Esophagus (tissue), 2 donors: ENCODE measurements around the gene FFAR1. TPM values are rescaled to one million over a fixed set of nuclear protein-coding genes. Genes with fewer than 3 reads are reported as not detected.
"Not testable (repeated sequence)": the region's sequence is repeated elsewhere in the genome, so short reads cannot be mapped to it uniquely, and the experiment has no call there.

ENCODE experiments used
- H3K27ac ChIP-seq, 2 donors: one replicate each; pipeline ENCODE4 v1.5.1; 2013; ENCODE audit warnings: low read depth in 2 of 2, mild to moderate bottlenecking in 2 of 2, inconsistent platforms in 1 of 2, low read length in 1 of 2, moderate library complexity in 1 of 2
- H3K27me3 ChIP-seq, 2 donors: one replicate each; pipeline ENCODE4 v1.6.1; 2013; ENCODE audit warnings: low read length in 2 of 2, control low read depth in 1 of 2, mild to moderate bottlenecking in 1 of 2; ENCODE audit not compliant: insufficient read depth in 2 of 2, control insufficient read depth in 1 of 2
- H3K36me3 ChIP-seq, 2 donors: one replicate each; pipeline ENCODE4 v1.6.1; 2013; ENCODE audit warnings: low read length in 1 of 2; ENCODE audit not compliant: control insufficient read depth in 2 of 2, insufficient read depth in 2 of 2
- H3K4me1 ChIP-seq, 2 donors: one replicate each; pipeline ENCODE4 v1.6.1; 2013; ENCODE audit warnings: low read length in 1 of 2; ENCODE audit not compliant: control insufficient read depth in 2 of 2, insufficient read depth in 2 of 2
- H3K4me3 ChIP-seq, 2 donors: one replicate each; pipeline ENCODE4 v1.5.1; 2013; ENCODE audit warnings: low read length in 2 of 2, mild to moderate bottlenecking in 2 of 2, low read depth in 1 of 2, moderate library complexity in 1 of 2
- H3K9me3 ChIP-seq, 2 donors: one replicate each; pipeline ENCODE4 v1.6.1; 2013; ENCODE audit warnings: mild to moderate bottlenecking in 2 of 2, low read depth in 1 of 2, low read length in 1 of 2, moderate library complexity in 1 of 2; ENCODE audit not compliant: control insufficient read depth in 2 of 2, insufficient read depth in 1 of 2
- WGBS, 2 donors: extraction: QIAGEN DNeasy Blood & Tissue Kit; methylation state at CpG; one replicate each; pipeline ENCODE4 v1.1.7; 2013; 5-methylcytosine and 5-hydroxymethylcytosine counted together
- polyA plus RNA-seq, 2 donors: library from polyadenylated mRNA; stranded (reverse); fragments of 200-250 nt; gene quantifications; one replicate each; pipeline ENCODE4 v1.2.3, GENCODE V29; 2013
- donor health status: healthy with polysubstance abuse.
- donor health status: Bipolar disorder and iron deficiency.

FFAR1 gene
- polyA plus RNA-seq, 2 donors, result not detected

- H3K9me3 ChIP-seq, result no peaks in the 10 kb centered on the region
- H3K4me3 ChIP-seq, result no peak overlapping the region
- WGBS, 2 donors, result 38 to 53% methylated on average over 6 of the region's 6 CpGs
- H3K36me3 ChIP-seq, result no peaks in the 10 kb centered on the region
- no peak overlapping the region for H3K27ac ChIP-seq
- no peaks in the 10 kb centered on the region for H3K27me3 ChIP-seq
- peaks cover 0 to 2% of the 10 kb centered on the region in 2 donors for H3K4me1 ChIP-seq
These were observed 8.2 kb downstream of the FFAR1 start for GRCh38 chr19:35355791-35356460.

GRCh38 chr19:35357867-35358573 lies 10.3 kb downstream of the FFAR1 start, which contains the start of gene FFAR3:
Gene FFAR3 (plus strand): TSS chr19:35358460. CDS start chr19:35358891, 431 bp downstream.
- Histone ChIP-seq H3K4me1 (peaks cover 0 to 2% of the 10 kb centered on the region in 2 donors), H3K27me3 (peaks cover 0 to 2% of the 10 kb centered on the region in 2 donors), H3K27ac (no peak within 1 kb of the TSS), H3K4me3 (no peak within 1 kb of the TSS), H3K36me3 (no peaks in the 10 kb centered on the region), H3K9me3 (no peaks in the 10 kb centered on the region)
- 51 to 55% methylated on average over 18 of the region's 18 CpGs for WGBS, 2 donors

- H3K4me1 ChIP-seq, H3K36me3 ChIP-seq, H3K27ac ChIP-seq, H3K27me3 ChIP-seq, H3K9me3 ChIP-seq, H3K4me3 ChIP-seq: not testable (repeated sequence)
- 72% methylated on average over 8 to 11 of the region's 16 CpGs for WGBS, 2 donors
These were observed 11.1 kb downstream of the FFAR1 start for GRCh38 chr19:35358834-35359233.

GRCh38 chr19:35359395-35359794 lies 11.7 kb downstream of the FFAR1 start:
- H3K4me3 ChIP-seq, H3K36me3 ChIP-seq, H3K4me1 ChIP-seq, H3K27me3 ChIP-seq, H3K27ac ChIP-seq, H3K9me3 ChIP-seq: not testable (repeated sequence)
- 88 to 90% methylated on average over 16 to 21 of the region's 21 CpGs for WGBS, 2 donors

GRCh38 chr19:35360081-35360480 lies 12.4 kb downstream of the FFAR1 start:
- not testable (repeated sequence) for H3K9me3 ChIP-seq
- WGBS, 2 donors, result 100% methylated on average over 3 of the region's 5 CpGs; no CpG with 5 or more reads in 1 of the 2 donors

GRCh38 chr19:35360880-35361420 lies 13.2 kb downstream of the FFAR1 start:
- Histone ChIP-seq H3K36me3 (no peaks in the 10 kb centered on the region), H3K27ac (no peak overlapping the region), H3K4me1 (peaks cover 0 to 2% of the 10 kb centered on the region in 2 donors), H3K27me3 (peaks cover 0 to 2% of the 10 kb centered on the region in 2 donors), H3K4me3 (no peak overlapping the region), H3K9me3 (no peaks in the 10 kb centered on the region)
- WGBS, 2 donors, result 31 to 48% methylated on average over 5 of the region's 5 CpGs

More at GRCh38 chr19:35360081-35360480, 12.4 kb downstream of the FFAR1 start:
- not testable (repeated sequence) for H3K4me1 ChIP-seq, H3K4me3 ChIP-seq, H3K27ac ChIP-seq, H3K36me3 ChIP-seq, H3K27me3 ChIP-seq

- H3K4me3 ChIP-seq, result no peak overlapping the region
- no peak overlapping the region for H3K27ac ChIP-seq
- no peaks in the 10 kb centered on the region for H3K36me3 ChIP-seq
- H3K27me3 ChIP-seq, result peaks cover 0 to 2% of the 10 kb centered on the region in 2 donors
- H3K9me3 ChIP-seq, result no peaks in the 10 kb centered on the region
- peaks cover 0 to 2% of the 10 kb centered on the region in 2 donors for H3K4me1 ChIP-seq
- 72 to 73% methylated on average over 4 to 14 of the region's 14 CpGs for whole genome bisulfite sequencing, 2 donors
These were observed 14.7 kb downstream of the FFAR1 start for GRCh38 chr19:35362261-35363000.

GRCh38 chr19:35363001-35363590 lies 15.4 kb downstream of the FFAR1 start:
- peaks cover 0 to 1% of the 10 kb centered on the region in 2 donors for H3K4me1 ChIP-seq
- no peak overlapping the region for H3K4me3 ChIP-seq
- peaks cover 0 to 2% of the 10 kb centered on the region in 2 donors for H3K27me3 ChIP-seq
- no peaks in the 10 kb centered on the region for H3K36me3 ChIP-seq
- no peaks in the 10 kb centered on the region for H3K9me3 ChIP-seq
- H3K27ac ChIP-seq, result no peak overlapping the region
- 76 to 89% methylated on average over 5 to 11 of the region's 11 CpGs for WGBS, 2 donors
